Measurements from ENCODE around the gene CTTNBP2NL. TPM values are rescaled to one million over a fixed set of nuclear protein-coding genes. Genes with fewer than 3 reads are reported as not detected.
"Not testable (repeated sequence)": the region's sequence is repeated elsewhere in the genome, so short reads cannot be mapped to it uniquely, and the experiment has no call there.

CTTNBP2NL gene
- total RNA-seq, 2 donors from 2014 or later, result 0.67 to 1.8 TPM

DNA sequence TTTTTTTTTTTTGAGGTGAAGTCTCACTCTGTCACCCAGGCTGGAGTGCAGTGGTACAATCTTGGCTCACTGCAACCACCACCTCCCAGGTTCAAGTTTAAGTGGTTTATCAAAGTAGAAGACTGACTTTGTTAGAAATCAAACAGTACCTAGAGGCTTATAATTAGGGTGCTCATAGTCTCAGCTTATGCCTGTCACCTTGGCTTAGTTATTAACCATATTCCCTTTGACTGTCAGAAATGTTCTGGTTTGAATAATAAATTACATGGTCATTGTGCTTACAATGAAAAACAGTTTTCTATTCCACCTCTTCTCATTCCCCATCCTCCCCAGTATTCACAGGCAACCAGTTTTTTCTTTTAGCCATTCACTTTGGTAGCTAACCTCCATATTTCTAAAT is 54.8 kb downstream of the CTTNBP2NL start:
- Mint-ChIP-seq H3K27me3 (peaks cover 3 to 9% of the 10 kb centered on the region in 2 donors), H3K4me3 (no peak overlapping the region), H3K9me3 (no peaks in the 10 kb centered on the region), H3K4me1 (ENCODE audit: low read depth in 2 of 2) (no peaks in the 10 kb centered on the region), H3K36me3 (no peaks in the 10 kb centered on the region), H3K27ac (no peak overlapping the region)
- DNase-seq (ENCODE audit: low spot score), result no peak
- ATAC-seq, result no peak

DNA sequence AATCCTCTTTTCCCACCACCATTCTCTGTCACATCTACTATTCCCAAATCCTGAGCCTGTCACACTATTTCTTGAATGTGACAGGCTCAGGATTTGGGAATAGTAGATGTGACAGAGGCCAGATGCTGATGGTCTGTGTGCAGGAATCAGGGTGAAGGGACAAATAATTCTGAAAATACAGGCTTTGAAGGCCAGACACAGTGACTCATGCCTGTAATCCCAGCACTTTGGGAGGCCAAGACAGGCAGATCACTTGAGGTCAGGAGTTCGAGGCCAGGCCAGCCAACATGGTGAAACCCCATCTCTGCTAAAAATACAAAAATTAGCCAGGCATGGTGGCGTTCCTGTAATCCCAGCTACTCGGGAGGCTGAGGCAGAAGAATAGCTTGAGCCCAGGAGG is 55.3 kb downstream of the CTTNBP2NL start:
- H3K27ac Mint-ChIP-seq; H3K4me3 Mint-ChIP-seq; H3K4me1 Mint-ChIP-seq (ENCODE audit: low read depth in 2 of 2); H3K9me3 Mint-ChIP-seq; H3K27me3 Mint-ChIP-seq; H3K36me3 Mint-ChIP-seq; ATAC-seq; DNase-seq (ENCODE audit: low spot score): not testable (repeated sequence)

DNA sequence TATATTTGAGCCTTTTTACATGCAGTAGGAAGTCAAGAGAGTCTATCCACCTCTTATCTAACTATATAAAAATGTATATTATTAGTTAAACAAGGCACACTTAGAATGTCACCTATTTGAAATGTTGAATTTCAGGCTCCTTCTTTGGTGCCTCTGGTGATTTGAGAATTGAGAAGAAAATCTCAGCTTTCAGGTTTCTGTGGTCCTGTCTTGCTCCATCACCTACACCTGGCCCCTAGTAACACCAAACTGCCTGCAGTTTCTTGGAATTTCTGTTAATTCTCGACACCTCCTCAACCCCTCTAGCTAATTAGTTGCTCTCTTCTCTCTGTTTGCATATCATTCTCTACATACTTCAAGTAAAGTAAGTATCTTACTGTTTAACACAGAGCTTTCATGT is 57.9 kb downstream of the CTTNBP2NL start:
- H3K4me3 Mint-ChIP-seq, result no peak overlapping the region
- ATAC-seq (no peak), DNase-seq (ENCODE audit: low spot score) (no peak)
- H3K36me3 Mint-ChIP-seq, result no peaks in the 10 kb centered on the region
- peaks cover 6 to 17% of the 10 kb centered on the region in 2 donors for H3K27me3 Mint-ChIP-seq
- no peaks in the 10 kb centered on the region for H3K9me3 Mint-ChIP-seq
- H3K4me1 Mint-ChIP-seq (ENCODE audit: low read depth in 2 of 2), result no peaks in the 10 kb centered on the region
- no peak overlapping the region for H3K27ac Mint-ChIP-seq

DNA sequence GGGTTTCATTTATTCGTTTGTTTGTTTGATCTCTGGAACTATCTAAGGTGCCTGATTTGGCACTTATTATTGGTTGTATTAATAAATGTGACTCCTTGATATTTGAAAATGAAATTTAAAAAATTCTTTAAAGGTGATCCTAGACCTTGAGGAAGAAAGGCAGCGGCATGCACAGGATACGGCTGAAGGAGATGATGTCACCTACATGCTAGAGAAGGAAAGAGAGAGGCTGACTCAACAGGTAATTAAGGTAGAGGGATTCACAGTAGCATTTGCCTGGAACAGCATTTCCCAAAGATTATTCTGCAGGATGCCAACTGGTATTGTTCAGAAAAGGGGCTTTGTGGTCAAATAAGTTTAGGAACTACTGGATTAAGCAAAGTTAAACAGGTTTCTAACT is 58.3 kb downstream of the CTTNBP2NL start:
- Mint-ChIP-seq H3K4me1 (ENCODE audit: low read depth in 2 of 2) (no peaks in the 10 kb centered on the region), H3K36me3 (no peaks in the 10 kb centered on the region), H3K4me3 (no peak overlapping the region), H3K27me3 (peaks cover 6 to 17% of the 10 kb centered on the region in 2 donors), H3K9me3 (no peaks in the 10 kb centered on the region), H3K27ac (no peak overlapping the region)
- DNase-seq (ENCODE audit: low spot score) (no peak), ATAC-seq (no peak)

DNA sequence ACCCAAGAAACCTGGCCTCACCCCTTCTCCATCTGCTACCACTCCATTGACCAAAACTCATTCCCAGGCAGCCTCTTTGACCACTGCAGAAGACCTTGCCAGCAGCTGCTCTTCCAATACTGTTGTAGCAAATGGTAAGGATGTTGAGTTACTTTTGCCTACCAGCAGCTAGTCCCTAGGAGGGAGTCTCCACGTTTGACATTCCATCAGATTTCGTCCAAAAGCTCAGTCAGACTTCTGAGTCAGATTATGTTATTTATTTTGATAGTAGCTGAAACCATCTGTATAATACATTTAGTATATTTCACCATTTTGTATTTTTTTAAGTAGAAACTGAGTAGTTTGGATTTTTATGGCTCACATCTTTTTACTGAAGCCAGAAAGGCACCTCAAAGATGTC is 61.2 kb downstream of the CTTNBP2NL start:
- Mint-ChIP-seq H3K4me3 (no peak overlapping the region), H3K27me3 (peaks cover 8 to 14% of the 10 kb centered on the region in 2 donors), H3K4me1 (ENCODE audit: low read depth in 2 of 2) (no peaks in the 10 kb centered on the region), H3K9me3 (no peaks in the 10 kb centered on the region), H3K27ac (no peak overlapping the region), H3K36me3 (no peaks in the 10 kb centered on the region)
- DNase-seq (ENCODE audit: low spot score) (no peak), ATAC-seq (no peak)

DNA sequence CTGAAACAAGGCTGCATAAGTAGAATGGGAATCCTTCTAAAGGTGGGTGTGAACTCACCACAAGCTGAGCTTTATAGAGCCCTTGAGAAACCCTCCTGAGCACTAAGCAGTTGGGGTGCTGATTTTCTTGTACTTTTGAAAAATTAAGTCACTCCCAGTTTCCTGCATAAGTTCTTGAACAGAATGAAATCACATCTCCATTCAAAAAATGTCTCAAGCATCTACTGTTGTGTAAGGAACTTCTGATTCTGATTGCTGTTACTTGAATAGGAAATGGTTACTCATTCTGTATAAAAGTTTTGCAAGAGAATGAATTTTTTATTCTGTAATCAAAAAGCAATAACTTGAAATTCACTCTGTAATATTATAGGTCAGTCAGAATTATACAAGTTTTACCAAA is 61.9 kb downstream of the CTTNBP2NL start:
- H3K9me3 Mint-ChIP-seq, result no peaks in the 10 kb centered on the region
- no peak for DNase-seq (ENCODE audit: low spot score)
- ATAC-seq, result no peak
- no peak overlapping the region for H3K4me3 Mint-ChIP-seq
- no peaks in the 10 kb centered on the region for H3K36me3 Mint-ChIP-seq
- H3K4me1 Mint-ChIP-seq (ENCODE audit: low read depth in 2 of 2), result no peaks in the 10 kb centered on the region
- H3K27me3 Mint-ChIP-seq, result peaks cover 15 to 20% of the 10 kb centered on the region in 2 donors
- no peak overlapping the region for H3K27ac Mint-ChIP-seq

DNA sequence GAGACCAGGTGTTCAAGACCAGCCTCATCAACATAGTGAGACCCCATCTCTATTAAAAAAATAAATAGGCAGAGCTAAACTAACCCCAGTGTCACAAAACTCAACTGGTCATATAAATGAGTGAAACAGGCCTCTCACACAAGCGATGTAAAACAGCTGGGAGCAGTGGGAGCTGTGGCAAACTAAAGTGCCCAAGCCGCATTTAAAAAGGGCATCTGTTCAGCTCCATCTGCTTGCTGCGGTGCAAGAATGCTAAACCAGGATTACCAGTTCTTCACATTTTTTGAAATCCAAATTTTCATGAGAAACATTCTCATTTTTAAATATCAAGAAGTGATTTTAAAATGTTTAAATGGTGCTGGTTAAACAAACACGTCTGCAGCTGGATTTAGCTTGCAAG is 62.7 kb downstream of the CTTNBP2NL start:
- ATAC-seq (no peak), DNase-seq (ENCODE audit: low spot score) (no peak)
- no peak overlapping the region for H3K27ac Mint-ChIP-seq
- no peaks in the 10 kb centered on the region for H3K9me3 Mint-ChIP-seq
- H3K27me3 Mint-ChIP-seq, result peaks cover 20 to 21% of the 10 kb centered on the region in 2 donors
- no peaks in the 10 kb centered on the region for H3K4me1 Mint-ChIP-seq (ENCODE audit: low read depth in 2 of 2)
- H3K4me3 Mint-ChIP-seq, result no peak overlapping the region
- no peaks in the 10 kb centered on the region for H3K36me3 Mint-ChIP-seq

DNA sequence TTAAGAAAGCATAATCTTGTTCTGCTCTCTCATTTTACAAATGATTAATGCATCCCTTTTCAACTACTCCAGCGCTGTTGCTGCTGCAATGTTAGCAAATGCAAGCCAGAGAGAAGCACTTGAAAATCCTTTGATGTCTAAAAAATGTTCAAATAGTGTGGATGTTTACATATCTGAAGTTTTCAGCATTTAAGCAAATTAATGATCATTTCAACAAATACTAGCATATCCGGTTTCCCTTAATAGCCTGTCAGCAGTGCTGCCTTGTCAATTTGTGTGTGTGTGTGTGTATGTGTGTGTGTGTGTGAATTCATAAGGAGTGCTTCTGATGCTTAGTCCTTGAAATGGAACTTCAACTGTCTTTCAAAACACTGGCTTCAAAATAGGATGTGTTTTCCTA is 64.6 kb downstream of the CTTNBP2NL start:
- Mint-ChIP-seq H3K27me3 (peaks cover 24 to 27% of the 10 kb centered on the region in 2 donors), H3K27ac (no peak overlapping the region), H3K36me3 (no peaks in the 10 kb centered on the region), H3K4me3 (no peak overlapping the region), H3K9me3 (no peaks in the 10 kb centered on the region), H3K4me1 (ENCODE audit: low read depth in 2 of 2) (peaks cover 0 to 4% of the 10 kb centered on the region in 2 donors)
- DNase-seq (ENCODE audit: low spot score) (no peak), ATAC-seq (no peak)

DNA sequence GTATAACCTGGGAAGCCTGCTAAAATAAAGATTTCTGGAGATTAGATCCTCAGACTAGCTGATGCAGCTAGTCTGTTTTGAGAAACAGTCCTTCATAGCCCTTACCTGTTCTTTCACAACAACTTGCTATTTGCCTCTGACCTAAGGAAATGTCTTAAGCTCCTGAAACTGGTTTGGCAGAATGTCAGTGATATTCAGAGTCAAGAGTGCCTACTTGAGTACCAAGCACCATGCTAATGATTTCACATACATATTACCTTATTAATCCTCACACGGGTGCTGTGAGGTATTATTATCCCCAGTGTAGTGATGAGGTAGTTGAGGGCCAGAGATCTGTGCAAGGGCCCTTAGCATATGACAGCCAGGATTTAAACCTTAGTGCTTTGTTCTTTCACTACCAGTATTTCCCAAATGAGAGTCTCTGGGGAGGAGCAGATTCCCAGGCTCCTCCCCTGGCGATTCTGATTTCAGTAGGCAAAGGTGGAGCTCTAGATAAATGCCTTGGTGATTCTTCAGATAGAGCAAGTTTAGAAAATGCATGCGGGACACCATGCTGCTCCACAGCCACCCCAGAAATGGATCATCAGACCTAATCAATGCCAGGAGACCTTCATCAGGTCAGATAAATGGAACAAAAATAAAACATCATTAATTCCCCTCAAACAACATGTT is 65.3 kb downstream of the CTTNBP2NL start:
- DNase-seq (ENCODE audit: low spot score) (no peak), ATAC-seq (no peak)
- H3K27ac Mint-ChIP-seq, result no peak overlapping the region
- H3K27me3 Mint-ChIP-seq, result peaks cover 24 to 27% of the 10 kb centered on the region in 2 donors
- no peaks in the 10 kb centered on the region for H3K9me3 Mint-ChIP-seq
- peaks cover 3 to 12% of the 10 kb centered on the region in 2 donors for H3K4me1 Mint-ChIP-seq (ENCODE audit: low read depth in 2 of 2)
- H3K36me3 Mint-ChIP-seq, result no peaks in the 10 kb centered on the region
- H3K4me3 Mint-ChIP-seq, result no peak overlapping the region

DNA sequence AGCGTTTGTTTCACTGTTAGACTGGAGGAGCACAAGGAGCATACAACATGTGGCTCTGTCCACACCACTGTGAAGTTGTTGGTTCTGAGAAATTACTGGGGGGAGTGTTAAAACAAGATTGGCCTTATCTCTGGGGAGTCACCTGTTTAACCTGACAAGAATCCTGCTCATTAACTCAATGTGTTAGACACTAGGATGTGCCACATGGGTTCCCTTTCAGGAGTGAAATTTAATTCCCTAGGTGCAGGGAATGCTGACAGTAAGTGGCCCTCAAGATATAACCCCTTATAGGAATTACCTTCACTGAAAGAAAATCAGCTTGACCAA is 66.9 kb downstream of the CTTNBP2NL start:
- ATAC-seq, result no peak
- H3K27ac Mint-ChIP-seq, result no peak overlapping the region
- no peak overlapping the region for H3K4me3 Mint-ChIP-seq
- no peak for DNase-seq (ENCODE audit: low spot score)
- H3K36me3 Mint-ChIP-seq, result no peaks in the 10 kb centered on the region
- H3K4me1 Mint-ChIP-seq (ENCODE audit: low read depth in 2 of 2), result peaks cover 6 to 12% of the 10 kb centered on the region in 2 donors
- H3K9me3 Mint-ChIP-seq, result no peaks in the 10 kb centered on the region
- peaks cover 25 to 32% of the 10 kb centered on the region in 2 donors for H3K27me3 Mint-ChIP-seq

DNA sequence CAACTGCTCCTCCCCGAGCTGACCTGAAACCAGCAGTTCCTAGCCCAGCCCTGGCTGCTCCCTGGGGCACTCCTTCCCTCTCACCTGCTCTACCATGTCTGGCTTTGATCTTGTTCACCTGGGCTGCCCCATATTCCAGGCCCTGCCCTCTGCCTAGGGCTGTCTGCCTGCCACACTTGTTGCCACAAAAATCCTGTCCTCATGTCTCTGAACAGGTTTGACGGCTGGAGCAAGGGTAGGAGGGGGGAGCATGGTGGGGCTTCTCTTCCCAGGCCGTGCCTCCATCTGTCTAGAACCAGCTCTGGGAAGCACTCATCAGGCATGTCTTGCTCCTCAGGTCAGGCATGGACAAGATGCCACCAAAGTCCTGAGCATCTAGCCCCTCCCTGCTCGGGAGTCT is 68.5 kb downstream of the CTTNBP2NL start:
- Mint-ChIP-seq H3K4me3 (no peak overlapping the region), H3K9me3 (no peaks in the 10 kb centered on the region), H3K27ac (no peak overlapping the region), H3K4me1 (ENCODE audit: low read depth in 2 of 2) (peaks cover 6 to 12% of the 10 kb centered on the region in 2 donors), H3K27me3 (peaks cover 31 to 46% of the 10 kb centered on the region in 2 donors), H3K36me3 (no peaks in the 10 kb centered on the region)
- ATAC-seq (no peak), DNase-seq (ENCODE audit: low spot score) (no peak)

DNA sequence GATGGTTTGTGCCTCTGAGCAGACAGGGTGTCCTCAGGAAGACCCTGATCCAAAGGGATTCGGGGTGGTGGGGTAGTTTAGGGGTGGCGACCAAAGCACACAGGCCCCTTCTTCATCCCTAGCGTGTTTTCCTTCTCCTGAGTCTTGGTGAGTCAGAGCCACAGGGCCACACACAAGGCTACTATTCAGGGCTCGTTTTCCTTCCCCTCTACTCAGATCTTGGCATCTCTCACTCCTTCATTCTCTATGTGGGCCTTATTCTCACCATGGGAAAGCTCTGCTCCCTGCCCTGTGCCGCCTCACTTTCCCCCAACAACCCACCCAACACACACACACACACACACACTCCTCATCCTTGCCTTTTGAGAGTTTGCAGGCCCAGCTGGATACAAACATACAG is 69.1 kb downstream of the CTTNBP2NL start:
- Mint-ChIP-seq H3K9me3 (no peaks in the 10 kb centered on the region), H3K4me1 (ENCODE audit: low read depth in 2 of 2) (peaks cover 6 to 12% of the 10 kb centered on the region in 2 donors)

DNA sequence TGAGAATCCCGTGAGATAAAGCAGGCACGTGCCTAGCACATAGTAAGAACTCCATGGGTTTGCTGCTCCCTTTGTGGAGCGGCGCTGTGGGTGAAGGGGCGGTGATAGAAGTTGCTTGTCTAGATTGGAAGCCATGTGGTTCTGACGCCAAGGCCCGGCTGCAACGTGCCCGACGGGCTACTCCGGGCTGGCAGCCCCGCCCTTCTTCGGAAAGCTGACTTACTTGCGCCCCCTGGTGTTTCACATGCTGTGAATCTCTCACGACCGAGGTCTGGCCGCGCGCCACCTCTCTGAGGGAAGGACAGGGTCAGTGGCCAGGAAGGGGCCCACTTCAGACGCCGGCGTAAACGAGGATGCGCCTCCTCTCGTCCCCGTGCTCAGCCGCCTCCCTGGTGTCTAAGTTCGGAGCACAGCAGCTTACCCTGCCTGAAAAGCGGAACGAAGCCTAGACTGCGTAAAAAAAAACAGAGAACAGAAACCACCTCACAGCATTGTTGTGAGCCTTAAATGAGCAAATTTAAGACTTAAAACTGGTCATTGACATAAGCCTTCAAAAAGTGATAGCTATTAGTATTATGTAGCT is 70.2 kb downstream of the CTTNBP2NL start:
- peak overlapping the region; percentile 78 for H3K4me3 Mint-ChIP-seq
- peaks cover 6 to 12% of the 10 kb centered on the region in 2 donors for H3K4me1 Mint-ChIP-seq (ENCODE audit: low read depth in 2 of 2)
- peaks cover 34 to 52% of the 10 kb centered on the region in 2 donors for H3K27me3 Mint-ChIP-seq
- DNase-seq (ENCODE audit: low spot score) (peak; percentile 84), ATAC-seq (peak; percentile 92 to 94)
- no peak overlapping the region for H3K27ac Mint-ChIP-seq
- H3K36me3 Mint-ChIP-seq, result no peaks in the 10 kb centered on the region
- no peaks in the 10 kb centered on the region for H3K9me3 Mint-ChIP-seq

More for the DNA sequence above, 69.1 kb downstream of the CTTNBP2NL start:
- H3K27me3 Mint-ChIP-seq, result peaks cover 30 to 51% of the 10 kb centered on the region in 2 donors
- H3K27ac Mint-ChIP-seq, result no peak overlapping the region
- no peaks in the 10 kb centered on the region for H3K36me3 Mint-ChIP-seq
- H3K4me3 Mint-ChIP-seq, result no peak overlapping the region
- ATAC-seq, result no peak
- DNase-seq (ENCODE audit: low spot score), result no peak

DNA sequence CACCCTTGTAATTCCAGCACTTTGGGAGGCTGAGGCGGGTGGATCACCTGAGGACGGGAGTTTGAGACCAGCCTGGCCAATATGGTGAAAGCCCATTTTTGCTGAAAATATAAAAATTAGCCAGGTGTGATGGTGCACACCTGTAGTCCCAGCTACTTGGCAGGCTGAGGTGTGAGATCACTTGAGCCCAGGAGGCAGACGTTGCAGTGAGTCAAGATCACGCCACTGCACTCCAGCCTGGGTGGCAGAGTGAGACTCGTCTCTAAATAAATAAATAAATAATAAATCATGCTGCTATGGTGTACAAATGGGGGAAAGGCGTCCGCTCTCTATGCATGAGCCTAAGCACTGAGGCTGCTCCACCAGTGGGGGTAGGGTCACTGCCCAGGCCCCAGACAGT is 74.3 kb downstream of the CTTNBP2NL start:
- not testable (repeated sequence) for H3K4me3 Mint-ChIP-seq
- peaks cover 44 to 57% of the 10 kb centered on the region in 2 donors for H3K27me3 Mint-ChIP-seq
- H3K4me1 Mint-ChIP-seq (ENCODE audit: low read depth in 2 of 2), result peaks cover 6 to 11% of the 10 kb centered on the region in 2 donors

More for the DNA sequence above, 74.3 kb downstream of the CTTNBP2NL start:
- not testable (repeated sequence) for H3K36me3 Mint-ChIP-seq; ATAC-seq; H3K9me3 Mint-ChIP-seq; H3K27ac Mint-ChIP-seq; DNase-seq (ENCODE audit: low spot score)

Data from natural killer cell treated with Interleukin-12 subunit alpha and Interleukin-12 subunit beta and Interleukin-15 and Interleukin-18, amount 100 ng/mL, for 72 hours (primary cell).